K562 (cell line): Measurements from ENCODE around the gene PITHD1. TPM values are rescaled to one million over a fixed set of nuclear protein-coding genes. Genes with fewer than 3 reads are reported as not detected.

ENCODE experiments used
- CEBPG ChIP-seq, 3 experiments: fragments of 200-800 bp in 1 of 3; sonication (Bioruptor generic) in 1 of 3; sonication (generic) in 1 of 3; formaldehyde crosslinking in 1 of 3; IDR thresholded peaks in 2 of 3; conservative IDR thresholded peaks in 1 of 3; 2 replicates each; pipeline versions ENCODE4 v1.6.1 to v1.8.0; 2016 to 2022; ENCODE audit warnings: missing compliant biosample characterization in 2 of 3, missing genetic modification characterization in 2 of 3, mild to moderate bottlenecking in 1 of 3, missing genetic modification reagents in 1 of 3
- EGR1 ChIP-seq: fragments of 450-650 bp; conservative IDR thresholded peaks from 2 replicates; pipeline ENCODE4 v1.6.1; 2017; ENCODE audit warnings: mild to moderate bottlenecking
- ETV1 ChIP-seq: fragments of 450-650 bp; conservative IDR thresholded peaks from 2 replicates; pipeline ENCODE4 v1.6.1; 2016; ENCODE audit warnings: missing genetic modification characterization, control low read depth, low read depth, missing compliant biosample characterization
- FOXK1 ChIP-seq: sonication (generic); formaldehyde crosslinking; IDR thresholded peaks from 2 replicates; pipeline ENCODE4 v1.8.0; 2022; ENCODE audit warnings: missing genetic modification reagents, mild to moderate bottlenecking, borderline replicate concordance
- HSF4 ChIP-seq: fragments of 250-450 bp; sonication (Bioruptor Pico); IDR thresholded peaks from 2 replicates; pipeline ENCODE4 v2.1.2; 2022; ENCODE audit warnings: mild to moderate bottlenecking, moderate library complexity, borderline replicate concordance
- NBN ChIP-seq: fragments of 450-650 bp; IDR thresholded peaks from 2 replicates; pipeline ENCODE4 v1.6.1; 2016; ENCODE audit warnings: low read depth, mild to moderate bottlenecking
- NFATC3 ChIP-seq: fragments of 450-650 bp; IDR thresholded peaks from 2 replicates; pipeline ENCODE4 v1.6.1; 2017; ENCODE audit warnings: mild to moderate bottlenecking
- PHB ChIP-seq: fragments of 250-450 bp; sonication (Bioruptor Pico); IDR thresholded peaks from 2 replicates; pipeline ENCODE4 v1.5.0; 2021
- SPI1 ChIP-seq: IDR thresholded peaks from 2 replicates; pipeline ENCODE4 v1.6.1; 2011; ENCODE audit warnings: low read depth, low read length, control low read depth, borderline replicate concordance
- STAG1 ChIP-seq: sonication (generic); formaldehyde crosslinking; IDR thresholded peaks from 2 replicates; pipeline ENCODE4 v1.5.0; 2020; ENCODE audit warnings: missing genetic modification reagents, borderline replicate concordance
- TRIM25 ChIP-seq: fragments of 450-650 bp; IDR thresholded peaks from 2 replicates; pipeline ENCODE4 v1.7.0; 2016; ENCODE audit warnings: borderline replicate concordance
- XRCC4 ChIP-seq: IDR thresholded peaks from one replicate; pipeline ENCODE4 v1.6.1; 2011; ENCODE audit not compliant: insufficient read depth, insufficient read length; ENCODE audit errors: extremely low read depth
- ZBTB1 ChIP-seq: sonication (generic); formaldehyde crosslinking; IDR thresholded peaks from 2 replicates; pipeline ENCODE4 v1.8.1; 2023; ENCODE audit warnings: missing genetic modification reagents, low read depth, mild to moderate bottlenecking, borderline replicate concordance
- ZNF431 ChIP-seq: sonication (generic); formaldehyde crosslinking; IDR thresholded peaks from 2 replicates; pipeline ENCODE4 v1.8.0; 2022; ENCODE audit warnings: mild to moderate bottlenecking, missing genetic modification reagents
- ZNF655 ChIP-seq: fragments of 250-450 bp; sonication (Bioruptor Pico); IDR thresholded peaks from 2 replicates; pipeline ENCODE4 v1.5.0; 2021
- polyA plus RNA-seq, 8 experiments: library from polyadenylated mRNA; depleted of rRNA in 4 of 8; stranded (reverse) in 5 of 8; unstranded in 3 of 8; fragments of >200 nt; fragmentation: Nextera tagmentation in 2 of 8; fragmentation: Illumina TruSeq in 1 of 8; extraction: Ambion mirVana in 2 of 8; extraction: Trizol in 1 of 8; gene quantifications; 2 replicates each; pipeline versions ENCODE4 v1.2.1 to v1.2.3, GENCODE V29; 2011 to 2014; ENCODE audit warnings: inconsistent platforms in 1 of 8, missing spikeins in 1 of 8
- total RNA-seq, 7 experiments: library from RNA; depleted of rRNA in 6 of 7; stranded (reverse); fragments of >200 nt in 6 of 7; fragmentation: Illumina TruSeq in 2 of 7; extraction: Trizol in 2 of 7; gene quantifications; 2 replicates each; pipeline versions ENCODE4 v1.2.1 to v1.2.3, GENCODE V29; 2011 to 2021; ENCODE audit warnings: low replicate concordance in 1 of 7

Gene PITHD1
- total and polyA plus RNA-seq, 9 of the 15 experiments (the other 6 are each of a cell fraction or from before 2014, with no cell fraction given), result 46.5 to 175 (median 149) TPM

DNA sequence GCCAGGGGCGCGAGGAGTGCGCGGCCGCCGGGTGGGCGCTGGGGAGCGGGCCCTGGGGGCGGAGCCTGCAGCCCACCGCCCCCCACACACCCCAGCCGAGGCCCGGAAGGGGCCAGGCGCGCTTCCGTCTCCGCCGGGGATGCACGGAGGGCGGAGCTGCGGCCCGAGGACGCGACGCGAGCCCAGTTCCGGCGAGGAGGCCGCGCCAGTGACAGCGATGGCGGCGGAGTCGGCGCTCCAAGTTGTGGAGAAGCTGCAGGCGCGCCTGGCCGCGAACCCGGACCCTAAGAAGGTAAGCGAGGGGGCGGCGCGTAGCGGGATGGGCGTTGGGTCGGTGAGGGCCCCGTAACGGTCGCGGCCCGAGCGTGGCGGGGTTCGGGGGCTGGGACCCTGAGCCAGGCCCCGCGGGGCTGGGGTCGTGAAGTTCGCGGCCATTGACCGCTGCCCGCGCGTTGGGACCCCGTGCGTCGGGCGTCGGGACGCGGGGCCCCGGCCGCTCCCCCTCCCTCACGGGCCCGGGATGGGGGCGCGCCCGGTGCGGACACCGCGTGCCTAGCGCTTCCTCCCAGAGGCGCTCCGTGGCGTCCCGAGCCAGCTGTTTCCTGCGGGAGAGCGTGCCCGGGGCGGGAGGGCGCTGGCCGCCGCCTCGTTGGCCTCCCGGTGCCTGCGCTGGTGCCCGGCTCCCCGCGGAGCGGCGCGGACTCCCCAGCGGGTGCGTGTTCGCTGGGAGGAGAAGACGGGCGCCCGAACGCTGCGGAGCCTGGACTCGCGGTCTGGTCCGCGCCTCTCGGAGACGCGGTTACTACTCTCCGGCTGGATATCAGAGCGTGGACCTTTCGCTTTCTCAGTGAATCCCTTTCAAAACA, 34.7 kb upstream of the PITHD1 start, which contains the start of gene ELOA (continued):
- TF ChIP-seq ZNF431 (CRISPR knock-in tag), result no peak
- TF ChIP-seq ETV1 (tag), result peak; percentile 49; the same call in 1 of the 2 replicates
- TF ChIP-seq TRIM25, result no peak
- no peak for TF ChIP-seq HSF4 (CRISPR knock-in tag)
- TF ChIP-seq NBN, result no peak
- no peak for TF ChIP-seq NFATC3
- TF ChIP-seq SPI1, result peak; percentile 56; the same call in 1 of the 2 replicates
- no peak for TF ChIP-seq PHB (CRISPR knock-in tag)
- TF ChIP-seq XRCC4, result no peak
- TF ChIP-seq ZNF655 (CRISPR knock-in tag), result no peak
- peak; percentile 44; the same call in 1 of the 2 replicates for TF ChIP-seq CEBPG (CRISPR knock-in tag; IDR thresholded peaks at IDR 0.05)
- no peak for TF ChIP-seq CEBPG (tag; conservative IDR thresholded peaks at IDR 0.05 in 1 of 2, IDR thresholded peaks at IDR 0.05 in 1 of 2)
- peak; percentile 31; the same call in 1 of the 2 replicates for TF ChIP-seq STAG1 (CRISPR knock-in tag)
- TF ChIP-seq EGR1, result peak; percentile 28; the same call in 1 of the 2 replicates
- no peak for TF ChIP-seq FOXK1 (CRISPR knock-in tag)
- TF ChIP-seq ZBTB1 (CRISPR knock-in tag), result peak; percentile 36; the same call in 1 of the 2 replicates
